Skeletal muscle cell (primary cell): ENCODE measurements around the gene SFXN5.

ENCODE experiments used
- DNase-seq: peaks from one replicate; pipeline ENCODE4 v3.0.0-alpha.2; 2010; ENCODE audit warnings: low read depth
- H3K4me3 ChIP-seq: 2 replicates; pipeline ENCODE4 v1.5.1; 2011; ENCODE audit warnings: low read depth, mild to moderate bottlenecking, control low read depth, low read length, moderate library complexity

The SFXN5 gene

DNA sequence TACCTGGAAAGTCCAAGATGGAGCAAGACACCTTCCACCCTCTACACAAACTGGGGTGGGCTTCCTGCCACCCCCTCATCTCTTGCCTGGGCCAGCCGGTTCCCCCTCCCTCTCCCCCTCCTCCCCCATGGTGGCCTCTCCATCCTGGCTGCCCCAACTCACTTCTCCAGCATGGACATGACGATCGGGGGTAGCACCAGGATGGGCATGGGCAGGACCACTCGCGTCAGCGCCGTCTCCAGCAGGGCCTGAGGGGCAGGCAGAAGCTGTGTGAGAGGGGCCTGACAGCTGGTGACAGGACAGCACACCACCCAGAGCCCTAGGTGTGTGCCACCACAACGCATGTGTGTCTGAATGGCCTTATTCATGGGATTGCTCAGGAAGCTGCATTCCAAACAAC lies 103.2 kb downstream of the SFXN5 start:
- H3K4me3 ChIP-seq: no peak overlapping the region
- no peak for DNase-seq

- no peak for DNase-seq
- no peak overlapping the region for H3K4me3 ChIP-seq
Observed at GRCh38 chr2:72965770-72966450, 105.6 kb downstream of the SFXN5 start.

DNA sequence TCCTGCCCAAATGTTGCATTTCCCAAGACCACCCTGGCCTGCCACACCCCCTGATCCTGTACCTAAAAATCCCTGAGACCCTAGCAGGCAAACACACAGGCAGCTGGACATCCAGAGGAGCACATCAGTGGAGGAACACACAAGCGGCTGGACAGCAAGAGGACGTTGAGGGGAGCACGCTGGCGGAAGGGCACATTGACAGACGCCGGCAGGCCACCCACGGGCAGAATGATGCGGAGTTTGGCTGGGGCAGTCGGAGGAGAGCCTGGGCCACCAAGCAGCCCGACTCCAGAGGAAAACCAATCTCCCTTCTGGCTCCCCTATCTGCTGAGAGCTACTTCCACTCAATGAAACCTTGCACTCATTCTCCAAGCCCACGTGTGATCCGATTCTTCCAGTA lies 106.5 kb downstream of the SFXN5 start:
- no peak overlapping the region for H3K4me3 ChIP-seq
- DNase-seq: no peak

DNA sequence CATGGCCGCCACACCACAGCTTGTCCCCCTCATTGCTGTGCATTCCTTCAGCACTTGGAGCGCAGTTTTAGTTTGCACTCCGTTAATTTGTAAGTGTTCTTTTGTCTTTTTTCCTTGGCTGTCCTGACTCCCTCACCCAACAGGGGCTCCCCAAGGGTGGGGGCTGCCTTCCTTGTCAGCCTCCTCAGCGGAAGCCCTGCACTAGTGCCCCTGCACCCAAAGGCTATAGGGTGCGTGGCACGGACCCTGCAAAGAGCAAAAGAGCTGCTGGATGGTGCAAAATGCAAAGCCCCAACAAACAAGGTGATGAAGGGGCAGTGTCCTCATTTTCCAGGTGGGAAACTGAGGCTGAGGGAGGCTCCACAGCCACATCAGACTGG lies 107.4 kb downstream of the SFXN5 start:
- H3K4me3 ChIP-seq: no peak overlapping the region
- no peak for DNase-seq

GRCh38 chr2:72963423-72964145 lies 107.9 kb downstream of the SFXN5 start:
- DNase-seq: no peak

GRCh38 chr2:72962911-72963310 lies 108.6 kb downstream of the SFXN5 start:
- no peak overlapping the region for H3K4me3 ChIP-seq
- DNase-seq: no peak

More at GRCh38 chr2:72963423-72964145, 107.9 kb downstream of the SFXN5 start:
- H3K4me3 ChIP-seq: no peak overlapping the region

DNA sequence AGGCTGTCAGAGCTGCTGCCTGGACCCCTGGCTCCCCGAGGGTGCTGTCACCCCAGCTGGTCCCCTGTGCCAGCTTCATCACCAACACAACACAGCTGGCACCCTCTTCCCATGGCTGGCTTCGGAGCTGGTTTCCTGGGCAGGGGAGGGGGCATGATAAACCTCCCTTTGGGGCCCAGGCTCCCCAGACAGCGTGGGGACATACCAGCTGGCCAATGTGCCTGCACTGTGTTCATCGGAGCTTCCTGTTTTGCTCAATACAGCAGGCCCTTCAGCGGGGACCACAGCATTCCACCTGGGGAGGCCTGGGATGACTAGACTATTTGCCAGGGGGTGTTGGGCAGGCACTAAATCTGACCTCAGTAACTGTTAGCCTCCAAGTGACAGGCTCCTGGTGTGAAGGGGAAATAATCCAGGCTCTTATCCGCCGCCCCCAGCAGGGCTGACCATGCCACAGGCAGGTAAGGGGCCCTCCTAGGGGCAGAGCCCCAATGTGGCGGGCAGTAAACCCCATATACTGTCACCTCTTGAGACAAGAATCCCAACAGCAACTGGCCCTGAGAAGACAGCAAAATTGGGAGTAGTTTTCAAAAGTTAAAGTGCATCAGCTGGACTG lies 109.6 kb downstream of the SFXN5 start:
- no peak for DNase-seq

DNA sequence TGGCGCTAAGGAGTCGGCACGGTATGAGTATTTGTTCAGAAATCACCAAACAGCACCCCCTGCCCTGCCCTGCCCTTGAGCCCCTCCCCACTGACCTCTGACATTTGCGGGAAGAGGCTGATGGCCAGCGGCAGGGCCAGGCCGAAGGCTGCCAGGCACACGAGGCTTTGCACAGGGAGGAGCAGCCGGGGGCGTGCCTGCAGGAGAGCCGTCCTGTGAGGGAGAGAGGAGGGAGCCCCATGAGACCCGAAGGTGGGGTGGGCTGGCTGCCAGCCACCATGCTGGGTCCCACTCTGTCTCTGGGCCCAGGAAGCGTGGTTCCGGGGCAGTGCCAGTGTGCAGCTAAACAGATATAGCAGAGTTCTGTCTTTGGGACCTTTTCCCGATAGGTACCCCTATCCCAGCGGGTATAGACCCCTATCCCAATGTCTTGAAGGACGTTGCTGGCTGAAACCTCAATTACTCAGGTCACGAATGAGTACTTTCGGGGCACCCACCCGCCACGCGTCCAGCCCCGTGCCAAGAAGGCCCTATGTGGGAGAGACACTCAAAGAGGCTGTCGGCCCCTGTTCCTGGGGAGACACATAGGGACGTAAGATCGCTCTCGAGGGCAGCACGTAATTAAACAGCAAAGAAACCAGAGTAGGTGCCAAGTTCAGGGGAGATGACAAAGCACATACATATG lies 110.3 kb downstream of the SFXN5 start:
- H3K4me3 ChIP-seq: no peak overlapping the region
- no peak for DNase-seq

More for the DNA sequence above, 109.6 kb downstream of the SFXN5 start:
- H3K4me3 ChIP-seq: no peak overlapping the region

- DNase-seq: no peak
- H3K4me3 ChIP-seq: no peak overlapping the region
Observed at GRCh38 chr2:72959995-72960981, 111.2 kb downstream of the SFXN5 start.

GRCh38 chr2:72959554-72959953 lies 112.0 kb downstream of the SFXN5 start:
- no peak for DNase-seq
- H3K4me3 ChIP-seq: no peak overlapping the region

- no peak for DNase-seq
- H3K4me3 ChIP-seq: no peak overlapping the region
Observed at GRCh38 chr2:72958542-72959385, 112.7 kb downstream of the SFXN5 start.

DNA sequence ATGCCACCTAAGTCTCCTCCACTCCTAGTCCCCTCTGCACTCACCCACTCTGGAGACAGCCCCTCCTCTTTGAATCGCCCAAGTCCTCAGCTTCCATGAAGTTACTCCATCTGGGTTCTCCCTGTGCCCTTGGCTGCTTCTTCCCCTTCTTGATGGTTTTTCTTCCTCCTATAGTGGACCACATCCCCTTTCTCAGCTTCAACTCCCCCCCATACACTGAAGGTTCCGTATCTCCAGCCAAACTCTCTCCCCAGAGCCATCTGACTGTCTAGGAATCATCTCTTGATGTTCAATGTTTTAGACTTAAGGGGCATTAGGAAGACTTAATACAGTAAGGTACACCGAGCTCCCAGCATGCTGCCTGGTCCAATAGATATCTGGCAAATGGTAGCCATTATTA lies 114.6 kb downstream of the SFXN5 start:
- H3K4me3 ChIP-seq: no peak overlapping the region
- no peak for DNase-seq

GRCh38 chr2:72956050-72956395 lies 115.5 kb downstream of the SFXN5 start:
- no peak overlapping the region for H3K4me3 ChIP-seq
- DNase-seq: no peak

- no peak for DNase-seq
- no peak overlapping the region for H3K4me3 ChIP-seq
Observed at GRCh38 chr2:72955228-72956049, 116.1 kb downstream of the SFXN5 start.

- DNase-seq: no peak
- no peak overlapping the region for H3K4me3 ChIP-seq
Observed at GRCh38 chr2:72954376-72955227, 116.9 kb downstream of the SFXN5 start.

DNA sequence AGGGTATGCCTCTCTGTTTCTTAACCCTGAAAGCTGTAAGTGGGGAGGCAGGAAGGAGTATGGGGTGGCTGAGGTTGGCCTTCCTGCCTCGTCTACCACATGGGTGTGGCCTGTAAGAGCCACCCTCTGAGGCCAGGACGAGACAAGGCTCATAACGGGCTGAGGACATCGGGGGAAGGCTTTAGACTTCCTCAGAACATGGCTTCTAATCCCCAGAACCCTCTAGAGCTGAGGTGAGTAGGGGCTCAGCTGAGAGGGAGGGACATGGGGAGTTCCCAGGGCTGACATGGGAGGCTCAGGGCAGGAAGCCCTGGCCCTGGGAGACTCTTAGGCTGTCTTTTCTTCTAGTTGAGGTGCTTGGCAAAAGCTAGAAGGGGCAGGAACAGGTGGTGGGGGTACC lies 117.5 kb downstream of the SFXN5 start:
- no peak overlapping the region for H3K4me3 ChIP-seq
- no peak for DNase-seq

- DNase-seq: no peak
- H3K4me3 ChIP-seq: no peak overlapping the region
Observed at GRCh38 chr2:72953528-72953927, 118.0 kb downstream of the SFXN5 start.
